Measurements from ENCODE around the gene ZNF550. TPM values are rescaled to one million over a fixed set of nuclear protein-coding genes. Genes with fewer than 3 reads are reported as not detected.
A peak's percentile ranks its signal among the peaks of the same experiment; 100 is the strongest.

ZNF550 gene
- total RNA-seq (2014; rRNA removed), result 7.6 and 9.1 TPM in 2 replicates
- 1.8 TPM for polyA plus RNA-seq (2012)

DNA sequence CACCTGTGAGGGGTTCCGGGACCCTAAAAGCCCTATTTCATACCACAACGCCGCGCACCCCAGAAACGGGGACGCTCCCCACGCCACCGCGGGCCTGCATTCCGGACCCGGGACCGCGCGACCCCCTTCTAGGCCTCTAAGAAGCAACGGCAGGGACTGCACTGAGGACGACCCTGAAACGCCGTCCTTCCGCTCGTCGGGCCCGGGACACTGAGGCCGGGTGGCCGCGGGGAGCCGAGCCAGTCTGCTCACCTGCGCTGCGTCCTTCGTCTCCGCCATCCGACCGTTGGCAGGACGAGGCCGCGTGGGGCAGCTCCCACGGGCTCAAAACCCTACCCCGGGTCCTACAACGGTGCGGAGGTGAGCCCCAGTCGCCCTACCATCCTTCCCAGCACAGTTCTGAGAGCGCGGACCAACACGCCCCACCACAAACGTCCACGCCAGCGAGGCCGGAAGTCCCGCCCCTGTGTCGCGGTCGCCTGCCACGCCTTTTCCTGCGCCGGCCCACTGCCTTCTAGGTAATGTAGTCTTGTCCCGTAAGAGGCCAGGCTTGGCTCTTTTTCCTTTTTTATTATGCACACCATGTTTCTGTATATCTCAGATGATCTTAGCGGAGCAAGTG is at the start of gene ZNF550:
Gene ZNF550 (minus strand): TSS at position 460 of the 622 bp plus-strand sequence. CDS start 181 bp downstream, at position 279.
- DNase-seq (ENCODE audit: low read depth), result peak; percentile 84

DNA sequence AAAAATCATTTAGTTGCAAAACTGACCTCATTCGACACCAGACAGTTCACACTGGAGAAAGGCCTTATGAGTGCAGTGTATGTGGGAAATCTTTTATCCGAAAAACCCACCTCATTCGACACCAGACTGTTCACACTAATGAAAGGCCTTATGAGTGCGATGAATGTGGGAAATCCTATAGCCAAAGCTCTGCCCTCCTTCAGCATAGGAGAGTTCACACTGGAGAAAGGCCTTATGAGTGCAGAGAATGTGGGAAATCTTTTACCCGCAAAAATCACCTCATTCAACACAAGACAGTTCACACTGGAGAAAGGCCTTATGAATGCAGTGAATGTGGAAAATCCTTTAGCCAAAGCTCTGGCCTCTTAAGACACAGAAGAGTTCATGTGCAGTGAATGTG is 47.3 kb upstream of the ZNF550 start:
- DNase-seq (ENCODE audit: low read depth), result no peak

DNA sequence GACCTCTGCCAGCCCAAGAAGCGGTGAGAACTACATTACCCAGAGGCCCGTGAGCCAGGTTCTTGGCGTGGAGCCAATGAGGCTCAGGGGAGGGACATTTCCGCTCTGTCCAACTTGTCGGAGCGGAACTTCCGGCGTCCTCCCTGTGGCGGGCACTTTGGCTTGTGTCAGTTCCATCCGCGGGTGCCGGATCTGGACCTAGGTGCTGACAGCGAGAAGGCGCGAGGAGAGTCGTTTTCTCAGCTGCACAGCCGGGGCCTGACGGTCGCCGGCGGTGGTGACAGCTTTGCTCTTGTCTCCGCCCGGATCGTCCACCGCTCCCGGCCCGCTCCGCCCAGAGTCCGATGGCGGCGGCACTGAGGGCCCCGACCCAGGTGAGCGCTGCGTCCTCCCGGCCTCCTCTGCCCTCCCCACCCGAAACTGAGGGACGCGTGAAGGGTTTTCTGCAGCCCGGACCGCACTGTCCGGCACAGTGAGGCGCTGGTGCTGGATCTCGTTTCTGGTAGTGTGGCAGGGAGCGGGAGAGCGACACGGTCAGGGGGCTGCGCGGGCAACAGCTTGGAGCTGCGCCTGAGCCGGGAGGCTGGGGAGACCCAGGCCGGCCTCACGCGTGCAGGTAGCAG is 40.2 kb upstream of the ZNF550 start, which contains the start of gene ZNF530:
Gene ZNF530 (plus strand): TSS at position 125 of the 623 bp plus-strand sequence. CDS start 4,461 bp downstream, outside the sequence.
- DNase-seq (ENCODE audit: low read depth), result peak; percentile 91

DNA sequence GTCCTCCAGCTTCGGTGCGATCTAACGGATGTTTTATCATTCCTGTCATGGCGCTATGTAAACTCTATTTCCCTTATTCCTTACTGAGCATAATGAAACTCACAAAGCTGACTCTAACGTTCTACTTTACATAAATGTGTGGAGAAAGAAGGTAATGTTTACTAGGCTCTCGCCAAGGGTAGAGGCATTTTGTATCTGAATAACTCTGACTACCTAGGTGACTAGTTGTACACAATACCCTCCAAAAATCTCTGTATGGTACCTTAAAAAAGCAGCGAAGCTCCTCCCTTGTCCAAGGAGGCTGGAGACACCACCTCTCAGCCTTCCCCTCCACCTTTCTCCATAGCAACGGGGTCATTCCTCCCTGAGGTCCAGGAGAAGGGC is 39.7 kb upstream of the ZNF550 start:
- no peak for DNase-seq (ENCODE audit: low read depth)

GRCh38 chr19:57587529-57587928 is 27.9 kb upstream of the ZNF550 start:
- DNase-seq (ENCODE audit: low read depth), result peak; percentile 90

GRCh38 chr19:57583521-57584416 is 24.1 kb upstream of the ZNF550 start, which contains the start of gene ZIK1:
TSS of gene ZIK1 (plus strand) at chr19:57584145. CDS start at chr19:57584357, 212 bp downstream.
- DNase-seq (ENCODE audit: low read depth), result peak; percentile 81

DNA sequence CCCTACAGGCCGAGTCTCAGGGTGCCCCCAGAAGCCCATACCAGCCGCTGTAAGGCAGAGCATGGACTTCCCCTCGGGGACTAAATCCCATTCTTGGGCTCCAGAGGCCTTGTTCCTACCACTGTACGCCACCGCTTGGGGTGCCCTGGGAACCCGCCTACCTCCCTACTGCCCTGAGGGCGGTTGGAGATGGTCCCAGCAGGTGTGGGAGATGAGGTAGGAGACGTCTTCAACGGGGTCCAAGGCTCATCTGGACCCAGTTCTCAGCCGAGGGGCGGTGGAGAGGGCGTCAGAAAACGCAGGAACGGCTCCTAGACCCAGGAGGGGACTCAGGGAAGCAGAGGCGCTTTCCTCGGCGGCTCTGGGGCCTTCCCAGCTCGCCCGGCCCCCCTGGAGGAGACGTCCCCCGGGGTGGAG is 23.4 kb upstream of the ZNF550 start:
- no peak for DNase-seq (ENCODE audit: low read depth)

DNA sequence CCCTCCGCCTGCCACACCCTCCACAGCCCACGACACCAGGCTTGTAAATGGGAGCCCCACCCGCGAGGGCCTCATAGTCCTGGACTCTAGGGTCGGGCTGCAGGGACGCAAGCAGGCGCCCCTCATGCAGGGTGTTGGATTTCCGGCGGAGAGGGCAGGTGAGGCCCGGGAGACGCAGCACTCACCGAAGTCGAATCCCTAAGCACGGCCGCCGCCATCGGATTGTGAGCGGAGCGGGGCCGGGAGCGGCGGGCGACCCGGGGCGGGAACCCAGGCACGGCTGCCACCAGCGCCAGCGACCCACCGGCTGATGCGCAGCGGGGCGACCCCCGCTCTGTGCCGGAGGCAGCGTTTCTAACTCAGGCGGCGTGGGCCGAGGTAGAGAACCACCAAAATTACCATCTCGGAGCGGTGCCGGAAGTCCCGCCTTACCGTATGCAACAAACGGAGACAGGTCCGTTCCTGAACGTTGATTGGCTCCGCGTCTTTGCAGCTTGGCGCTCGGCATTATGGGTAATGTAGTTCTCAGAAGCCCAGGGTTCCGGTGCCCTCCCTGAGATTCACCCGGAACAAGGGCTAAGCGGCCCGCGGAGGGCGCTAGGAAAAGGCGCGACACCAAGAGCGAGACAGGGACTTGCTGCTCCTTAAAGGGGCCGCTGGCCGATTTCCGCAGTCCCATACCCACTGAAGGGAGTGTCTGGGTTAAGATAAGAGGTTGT is 19.0 kb upstream of the ZNF550 start, which contains the start of gene ZNF416:
Gene ZNF416 (minus strand): TSS at position 425 of the 719 bp plus-strand sequence. CDS start 207 bp downstream, at position 218.
- peak; percentile 98 for DNase-seq (ENCODE audit: low read depth)

DNA sequence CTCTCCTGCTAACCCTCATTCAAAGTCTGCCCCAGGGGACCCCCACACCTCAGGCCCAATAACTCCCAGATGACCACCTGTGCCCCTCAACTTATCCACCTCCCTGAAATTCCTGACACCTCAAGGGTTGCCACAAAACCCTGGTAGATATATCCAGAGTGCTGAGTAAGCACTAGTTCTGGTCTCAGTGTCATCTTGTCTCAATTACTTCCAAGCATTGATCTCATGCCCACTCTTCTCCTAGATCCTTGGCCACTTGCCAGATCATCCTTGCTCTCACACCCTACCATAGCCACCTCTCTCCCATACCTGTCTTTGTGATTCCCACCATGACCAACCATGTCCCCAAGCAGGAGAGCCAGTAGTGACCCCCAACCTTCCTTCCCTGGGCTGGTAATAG is 17.0 kb upstream of the ZNF550 start:
- no peak for DNase-seq (ENCODE audit: low read depth)

GRCh38 chr19:57572415-57572947 is 12.8 kb upstream of the ZNF550 start:
- no peak for DNase-seq (ENCODE audit: low read depth)

GRCh38 chr19:57570707-57571106 is 11.0 kb upstream of the ZNF550 start:
- DNase-seq (ENCODE audit: low read depth), result no peak

- peak; percentile 48 for DNase-seq (ENCODE audit: low read depth)
Observed at GRCh38 chr19:57566396-57567265, 7.0 kb upstream of the ZNF550 start.

DNA sequence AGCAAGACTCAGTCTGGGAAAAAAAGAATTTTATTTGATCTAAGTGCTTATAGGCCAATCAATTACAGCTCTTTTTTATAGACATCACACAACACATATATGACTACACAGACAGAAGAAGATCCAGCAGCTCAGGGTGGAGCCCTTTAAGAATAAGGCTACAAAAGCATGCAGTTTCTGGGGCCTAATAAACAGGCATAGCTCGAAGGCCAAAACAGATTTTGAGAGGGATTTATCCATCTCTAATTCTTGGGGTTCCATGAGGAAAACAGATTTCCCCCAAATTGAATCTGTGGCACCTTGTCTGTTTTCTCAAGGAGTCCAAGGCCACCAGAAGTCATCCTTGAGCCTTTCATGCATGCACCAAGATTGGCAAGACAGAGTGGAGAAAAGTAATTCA is 3.9 kb upstream of the ZNF550 start:
- no peak for DNase-seq (ENCODE audit: low read depth)

DNA sequence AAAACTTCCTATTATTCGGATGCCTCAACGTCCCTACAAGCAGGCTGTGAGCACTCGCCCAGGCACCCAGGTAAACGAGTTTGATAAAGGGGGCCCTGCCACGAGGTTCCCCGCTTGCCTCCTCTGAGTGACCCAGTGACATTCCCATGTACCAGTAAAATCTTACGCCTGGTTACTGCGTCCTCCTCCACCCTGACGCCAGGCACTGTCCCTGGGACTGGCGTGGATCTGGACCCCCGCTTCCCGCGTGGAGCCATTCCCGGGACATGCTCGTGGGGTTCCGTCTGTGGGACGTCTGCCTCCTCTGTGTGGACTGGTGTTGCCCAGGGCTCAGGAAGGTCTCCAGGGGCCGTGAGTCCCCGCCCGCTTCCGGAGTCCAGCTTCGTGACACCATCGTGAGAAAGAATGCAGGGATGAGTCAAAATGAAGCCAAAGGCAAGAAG is 407 bp upstream of the ZNF550 start:
- peak; percentile 78 for DNase-seq (ENCODE audit: low read depth)

- peak; percentile 48 for DNase-seq (ENCODE audit: low read depth)
Observed at GRCh38 chr19:57559008-57559403, 657 bp downstream of the ZNF550 start.

DNA sequence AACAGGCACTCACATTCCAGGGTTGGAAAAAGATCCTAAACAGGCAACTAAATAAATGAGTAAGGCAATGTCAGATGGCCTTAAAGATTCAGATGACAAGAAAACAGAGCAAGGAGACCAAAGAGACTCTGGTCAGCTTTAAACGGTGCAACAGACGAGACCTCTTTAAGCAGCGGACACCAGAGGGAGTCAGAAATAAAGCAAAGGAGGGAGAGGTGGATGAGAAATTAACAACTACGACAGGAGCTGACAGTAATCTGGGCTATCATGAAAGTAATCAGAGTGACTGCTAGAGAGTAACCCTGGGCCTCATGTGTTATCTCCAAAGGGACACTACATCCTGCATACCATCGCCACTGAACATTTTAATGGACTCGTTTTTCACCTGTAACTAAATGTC is 1.1 kb downstream of the ZNF550 start:
- peak; percentile 27 for DNase-seq (ENCODE audit: low read depth)

GRCh38 chr19:57557659-57558058 is 2.0 kb downstream of the ZNF550 start:
- no peak for DNase-seq (ENCODE audit: low read depth)

DNA sequence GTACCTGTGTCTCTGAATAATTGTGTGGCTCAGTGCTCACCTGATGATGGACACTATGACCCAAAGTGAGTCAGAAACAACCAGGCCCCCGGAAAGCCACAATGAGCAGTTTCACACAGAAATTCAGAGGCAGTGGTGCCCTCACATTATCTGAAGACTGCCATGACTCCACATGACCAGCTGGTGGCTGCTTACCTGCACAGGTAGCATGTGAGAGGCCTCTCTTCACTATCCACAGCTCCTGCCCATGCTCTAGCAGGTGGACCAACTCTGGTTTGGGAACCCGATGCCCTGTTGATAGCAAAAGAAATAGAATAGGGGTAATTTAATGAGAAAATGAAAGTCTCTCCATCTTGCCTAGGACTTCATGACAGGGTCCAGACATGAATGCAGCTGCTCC is 7.2 kb downstream of the ZNF550 start:
- DNase-seq (ENCODE audit: low read depth), result no peak

- DNase-seq (ENCODE audit: low read depth), result no peak
Observed at GRCh38 chr19:57546513-57546912, 13.2 kb downstream of the ZNF550 start.

Measured in LHCN-M2 (cell line).